GM21619 (cell line): ENCODE measurements around the gene SMIM13.
A peak's percentile ranks its signal among the peaks of the same experiment; 100 is the strongest.
"Not testable (repeated sequence)": the region's sequence is repeated elsewhere in the genome, so short reads cannot be mapped to it uniquely, and the experiment has no call there.

ENCODE experiments used
- ATAC-seq: cut with Tn5 transposase; IDR thresholded peaks from one replicate; pipeline ENCODE4 v1.9.1; 2021; ENCODE audit not compliant: unreplicated experiment

Gene SMIM13

GRCh38 chr6:11083491-11083890, 10.1 kb upstream of the SMIM13 start:
- no peak for ATAC-seq

GRCh38 chr6:11083956-11084355, 9.7 kb upstream of the SMIM13 start:
- ATAC-seq = no peak

GRCh38 chr6:11085758-11086435, 7.7 kb upstream of the SMIM13 start:
- ATAC-seq = no peak

GRCh38 chr6:11087141-11087812, 6.4 kb upstream of the SMIM13 start:
- ATAC-seq = not testable (repeated sequence)

- no peak for ATAC-seq
Measured at GRCh38 chr6:11089695-11090094, 3.9 kb upstream of the SMIM13 start.

GRCh38 chr6:11091141-11091540, 2.5 kb upstream of the SMIM13 start:
- not testable (repeated sequence) for ATAC-seq

- ATAC-seq = peak; percentile 32
Measured at GRCh38 chr6:11092668-11093375, 812 bp upstream of the SMIM13 start.

GRCh38 chr6:11093376-11093625, 333 bp upstream of the SMIM13 start:
- ATAC-seq = peak; percentile 12

- peak; percentile 35 for ATAC-seq
Measured at GRCh38 chr6:11094411-11094851, 797 bp downstream of the SMIM13 start.

GRCh38 chr6:11094941-11095340, 1.3 kb downstream of the SMIM13 start:
- no peak for ATAC-seq

GRCh38 chr6:11096109-11096508, 2.5 kb downstream of the SMIM13 start:
- no peak for ATAC-seq

GRCh38 chr6:11097476-11097875, 3.8 kb downstream of the SMIM13 start:
- no peak for ATAC-seq

GRCh38 chr6:11098004-11098403, 4.4 kb downstream of the SMIM13 start:
- ATAC-seq = no peak

GRCh38 chr6:11101417-11101816, 7.8 kb downstream of the SMIM13 start:
- no peak for ATAC-seq

- no peak for ATAC-seq
Measured at GRCh38 chr6:11103065-11103464, 9.4 kb downstream of the SMIM13 start.

- ATAC-seq = no peak
Measured at GRCh38 chr6:11108726-11109125, 15.1 kb downstream of the SMIM13 start.

GRCh38 chr6:11110921-11111768, 17.5 kb downstream of the SMIM13 start, which contains the start of gene ERVFRD-1:
Gene ERVFRD-1, minus strand, starts transcription at chr6:11111725. Its CDS starts 6,415 bp downstream, at chr6:11105310.
- no peak for ATAC-seq

GRCh38 chr6:11111769-11112437, 18.3 kb downstream of the SMIM13 start:
- no peak for ATAC-seq

GRCh38 chr6:11113038-11113437, 19.4 kb downstream of the SMIM13 start:
- ATAC-seq = no peak

GRCh38 chr6:11115808-11116536, 22.3 kb downstream of the SMIM13 start:
- ATAC-seq = peak; percentile 64
